Stimulated activated CD8-positive, alpha-beta memory T cell treated with anti-CD3 and anti-CD28 coated beads, Interleukin-15, amount 100 ng/mL, for 24 hours (primary cell): Measurements from ENCODE around the gene GLRA3.
"Not testable (repeated sequence)": the region's sequence is repeated elsewhere in the genome, so short reads cannot be mapped to it uniquely, and the experiment has no call there.

Experiments
- DNase-seq: peaks from one replicate; pipeline ENCODE4 v3.0.0-alpha.2; 2020; ENCODE audit warnings: low read depth

The GLRA3 gene

DNA sequence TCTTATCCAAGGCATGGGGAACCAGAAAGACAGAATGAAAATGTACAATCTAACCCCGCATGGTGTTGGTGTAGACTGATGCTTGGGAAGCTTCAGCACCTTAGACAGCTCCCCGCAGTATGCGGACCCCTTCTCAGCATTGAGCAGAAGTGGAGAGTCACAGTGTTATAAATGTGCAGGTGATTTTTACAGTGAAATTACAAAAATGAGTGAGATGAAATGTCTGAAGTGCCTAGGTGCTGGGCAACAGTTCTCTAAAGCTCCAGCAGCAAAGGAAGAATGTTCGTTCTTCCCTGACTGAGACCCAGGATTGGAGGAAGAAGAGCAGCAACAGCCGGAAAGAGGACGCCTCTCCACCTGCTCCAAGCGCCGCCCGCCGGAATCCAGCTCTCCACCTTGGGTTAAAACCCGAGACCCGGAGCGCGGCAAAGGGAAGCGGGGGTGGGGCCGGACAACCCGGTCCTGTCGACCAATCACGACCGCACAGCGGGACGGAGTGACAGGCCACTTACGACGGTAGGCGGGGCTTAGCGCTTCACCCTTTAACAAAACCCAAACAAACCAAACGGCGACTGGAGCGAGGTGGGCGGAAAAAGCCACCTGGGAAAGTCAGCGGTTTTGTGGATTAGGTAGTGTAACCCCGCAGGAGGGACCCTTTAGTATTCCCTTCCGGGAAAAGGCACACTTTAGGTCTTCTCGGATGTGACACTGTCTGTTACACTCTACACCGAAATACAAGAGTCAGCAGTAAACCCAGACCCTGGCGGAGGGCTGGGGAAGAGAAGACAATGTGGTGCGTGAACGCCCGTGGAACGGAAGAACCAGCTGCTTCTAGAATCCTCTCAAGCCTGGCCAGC is at the start of gene GLRA3:
Gene GLRA3, minus strand, starts transcription at position 403 of the 857 bp plus-strand sequence. CDS start 436 bp downstream, outside the sequence.
- no peak for DNase-seq

DNA sequence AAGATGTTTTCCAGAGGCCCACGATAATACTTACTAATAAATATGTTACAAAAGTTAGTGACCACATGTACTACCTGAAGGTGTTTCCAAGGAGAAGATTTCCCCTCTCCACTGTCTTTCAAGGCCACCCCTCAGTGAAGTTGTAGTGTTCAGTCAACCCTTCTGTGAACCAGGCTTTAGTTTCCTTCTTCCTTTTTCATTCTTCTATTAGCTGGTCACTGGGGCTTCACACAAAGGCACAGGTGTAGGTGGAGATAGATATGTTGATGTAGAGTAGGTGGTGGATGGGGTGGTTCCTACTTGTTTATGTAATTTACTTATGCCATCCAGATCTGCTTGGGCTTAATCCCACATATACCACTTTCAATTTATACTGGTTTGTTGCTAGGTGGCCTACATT is 45.9 kb upstream of the GLRA3 start:
- no peak for DNase-seq

DNA sequence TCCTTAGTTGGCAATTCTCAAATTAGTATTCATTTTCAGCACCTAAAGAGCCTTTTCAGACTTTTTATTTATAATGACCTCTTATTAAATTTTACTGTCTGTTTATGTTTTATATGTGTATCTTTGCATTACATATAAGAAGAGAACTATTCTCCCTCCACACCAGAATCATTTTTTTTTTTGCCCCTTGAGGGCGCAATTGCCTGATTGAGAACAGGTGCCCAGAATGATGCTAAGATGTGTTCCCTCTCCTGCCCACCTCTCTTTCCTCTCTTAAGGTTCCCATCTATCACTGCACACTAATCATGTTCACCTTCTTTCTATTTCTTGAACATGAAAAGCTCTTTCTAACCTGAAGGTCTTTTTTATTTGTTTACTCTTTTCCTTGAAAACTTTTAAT is 44.9 kb upstream of the GLRA3 start:
- no peak for DNase-seq

DNA sequence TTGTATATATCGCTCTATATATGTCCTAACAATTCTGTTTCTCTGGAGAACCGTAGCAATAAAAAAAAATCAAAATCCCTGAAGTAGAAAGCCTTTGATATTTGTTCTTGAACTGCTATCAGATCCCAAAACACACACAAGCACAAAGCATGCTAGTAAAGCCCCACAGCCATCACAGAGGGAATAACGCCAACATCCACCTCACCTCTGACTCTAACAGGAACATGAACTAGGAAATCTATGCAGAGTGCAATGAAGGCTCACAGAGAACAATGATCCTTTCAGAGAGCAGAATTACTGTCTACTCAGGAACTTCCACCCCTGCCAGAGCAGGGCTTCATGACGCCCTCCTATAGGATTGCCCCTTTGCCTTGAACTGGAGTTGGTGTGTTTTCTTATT is 44.1 kb upstream of the GLRA3 start:
- not testable (repeated sequence) for DNase-seq

DNA sequence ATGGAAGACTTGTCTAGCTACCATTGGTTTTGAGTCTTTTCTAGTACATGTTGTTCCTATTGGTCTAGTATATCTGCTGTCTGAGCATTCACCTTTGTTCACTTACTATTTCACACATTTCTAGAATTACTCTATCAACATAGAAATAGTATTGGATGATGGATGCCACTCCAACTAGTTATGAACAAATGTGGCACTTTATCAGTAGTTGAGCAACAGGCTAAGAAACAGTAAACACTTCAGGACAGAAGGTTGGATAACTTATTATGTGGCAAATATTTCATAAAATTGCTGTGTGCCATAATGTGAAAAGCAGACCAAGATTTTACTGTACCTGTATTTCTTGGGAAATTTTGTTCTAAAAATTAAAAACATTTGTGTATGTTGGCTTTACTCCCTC is 42.4 kb upstream of the GLRA3 start:
- no peak for DNase-seq

DNA sequence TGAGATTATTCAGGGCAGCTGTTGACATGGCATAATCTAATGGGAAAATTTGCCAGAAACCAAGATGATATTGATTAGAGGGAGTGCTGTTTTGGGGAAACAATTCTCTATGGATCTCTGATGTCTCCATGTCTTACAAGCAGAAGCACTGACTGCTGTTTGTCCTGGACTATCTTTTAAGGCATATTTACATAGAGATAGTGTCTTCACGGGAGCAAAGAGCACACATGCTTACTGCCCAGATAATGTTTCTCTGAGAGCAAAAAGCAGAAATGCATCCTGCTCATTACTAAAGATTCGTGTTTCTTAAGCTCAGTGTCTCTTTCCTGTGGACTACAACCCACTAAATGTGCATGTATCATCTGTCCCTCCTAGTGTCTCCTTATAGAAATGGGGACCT is 41.3 kb upstream of the GLRA3 start:
- DNase-seq: no peak

DNA sequence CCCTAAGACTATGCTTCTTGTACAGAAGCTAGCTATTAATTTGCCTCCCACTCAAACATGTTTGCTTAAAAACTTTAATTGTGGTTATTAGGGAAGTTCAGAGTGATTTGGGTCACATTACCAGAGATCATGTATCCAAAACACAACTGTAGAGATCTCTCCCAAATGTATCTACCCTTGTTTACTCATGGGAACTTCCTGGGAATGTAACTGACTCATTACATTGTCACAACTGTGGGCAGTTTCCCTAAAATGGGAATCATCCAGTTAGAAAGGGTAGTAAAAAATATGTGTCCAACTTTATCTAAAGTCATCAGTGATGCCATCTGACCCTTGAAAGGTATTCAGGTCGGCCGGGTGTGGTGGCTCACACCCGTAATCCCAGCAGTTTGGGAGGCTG is 40.3 kb upstream of the GLRA3 start:
- DNase-seq: no peak

DNA sequence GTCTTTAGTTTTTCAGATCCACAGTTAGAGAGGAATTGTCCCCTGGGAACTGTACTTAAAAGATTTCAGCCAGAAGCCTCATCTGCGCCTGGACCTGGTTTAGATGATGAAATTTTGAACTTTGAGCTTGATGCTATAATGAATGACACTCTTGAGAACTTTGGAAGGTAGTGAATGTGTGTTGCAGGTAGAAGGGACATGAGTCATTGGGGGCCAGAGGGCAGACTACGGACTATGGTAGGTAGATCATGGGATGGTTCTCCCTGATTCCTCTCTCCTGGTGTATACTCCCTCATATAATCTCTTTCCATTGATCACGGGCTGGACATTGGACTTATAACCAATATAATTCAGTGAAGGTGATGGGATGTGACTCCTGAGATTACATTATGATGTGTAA is 38.9 kb upstream of the GLRA3 start:
- no peak for DNase-seq

DNA sequence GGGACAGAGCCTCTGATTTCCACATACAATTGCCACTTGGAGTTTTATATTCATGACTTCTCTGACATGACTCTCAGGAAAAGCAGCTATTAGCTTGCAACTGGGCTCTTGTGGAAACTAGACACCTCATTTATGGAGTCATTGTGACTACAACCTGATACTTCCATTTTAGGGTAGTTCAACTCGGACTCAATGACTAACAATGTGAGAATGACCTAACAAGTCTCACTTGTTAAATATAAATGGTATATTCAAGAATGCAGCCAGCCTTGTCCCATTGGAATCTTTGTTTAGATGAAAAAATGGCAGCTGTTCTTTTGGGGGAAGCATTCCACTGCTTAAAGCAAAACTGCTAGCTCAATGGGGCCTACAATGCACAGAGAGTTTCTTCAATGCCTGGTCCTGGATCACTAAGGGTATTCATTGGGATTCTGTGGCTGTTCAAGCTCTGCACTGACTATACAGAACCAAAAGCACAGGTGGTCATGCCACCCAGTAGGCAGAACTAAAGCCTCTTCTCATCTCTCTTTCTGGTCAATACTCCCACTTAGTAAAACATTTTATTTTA is 36.5 kb upstream of the GLRA3 start:
- DNase-seq: no peak

DNA sequence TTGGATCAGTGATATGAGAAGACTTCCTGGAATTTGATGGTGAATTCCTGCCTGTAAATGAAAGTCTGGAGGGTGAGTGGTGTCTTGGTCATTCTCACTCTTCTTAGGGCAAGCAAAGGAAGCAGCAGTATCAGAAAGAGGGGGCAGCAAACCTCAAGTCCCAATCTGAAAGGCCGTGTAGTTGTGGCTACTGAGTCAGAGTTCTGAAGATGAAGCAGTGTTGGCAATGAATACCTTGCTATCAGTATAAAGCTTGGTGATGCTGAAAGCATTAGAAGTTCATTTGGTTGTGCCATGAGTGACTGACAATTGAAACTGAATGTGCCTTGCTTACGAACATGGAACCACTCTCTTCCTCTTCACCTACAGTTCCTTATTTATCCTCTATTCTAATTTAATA is 35.0 kb upstream of the GLRA3 start:
- DNase-seq: no peak

DNA sequence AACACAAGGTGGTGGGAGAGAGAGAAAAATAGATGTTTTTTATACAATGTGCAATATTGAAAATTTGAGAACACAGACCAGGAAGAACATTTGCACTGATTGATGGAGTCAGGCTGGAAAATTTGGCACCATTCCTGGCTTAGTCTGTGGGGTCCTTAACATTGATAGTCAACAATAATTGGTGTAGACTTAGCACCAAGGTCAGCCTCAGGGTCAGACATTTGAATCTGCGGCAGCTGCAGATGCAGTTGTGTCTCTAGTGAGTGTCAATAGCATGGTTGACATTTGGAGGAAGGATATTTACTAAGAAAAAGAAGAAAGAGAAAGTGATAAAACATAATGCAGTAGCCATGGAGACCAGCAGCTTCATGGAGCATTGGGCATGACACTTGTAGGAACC is 31.5 kb upstream of the GLRA3 start:
- no peak for DNase-seq

DNA sequence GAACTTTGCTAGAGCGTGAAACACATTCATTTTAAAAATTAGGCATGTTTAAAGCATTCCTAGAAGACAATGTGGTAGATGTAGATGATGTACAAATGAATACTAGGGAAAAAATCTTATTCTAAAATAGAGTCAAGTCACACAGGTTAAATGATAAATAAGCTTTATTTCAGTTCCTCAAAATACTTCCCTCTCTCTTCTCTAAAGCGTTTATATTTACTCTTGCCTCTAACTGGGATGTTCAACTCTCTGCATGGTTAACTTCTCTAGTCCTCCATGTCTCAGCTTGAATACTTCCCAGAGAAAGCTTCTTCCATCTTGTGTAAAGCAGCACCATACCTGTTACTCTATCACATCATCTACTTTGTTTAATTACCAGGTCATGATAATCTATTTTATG is 30.9 kb upstream of the GLRA3 start:
- DNase-seq: no peak

DNA sequence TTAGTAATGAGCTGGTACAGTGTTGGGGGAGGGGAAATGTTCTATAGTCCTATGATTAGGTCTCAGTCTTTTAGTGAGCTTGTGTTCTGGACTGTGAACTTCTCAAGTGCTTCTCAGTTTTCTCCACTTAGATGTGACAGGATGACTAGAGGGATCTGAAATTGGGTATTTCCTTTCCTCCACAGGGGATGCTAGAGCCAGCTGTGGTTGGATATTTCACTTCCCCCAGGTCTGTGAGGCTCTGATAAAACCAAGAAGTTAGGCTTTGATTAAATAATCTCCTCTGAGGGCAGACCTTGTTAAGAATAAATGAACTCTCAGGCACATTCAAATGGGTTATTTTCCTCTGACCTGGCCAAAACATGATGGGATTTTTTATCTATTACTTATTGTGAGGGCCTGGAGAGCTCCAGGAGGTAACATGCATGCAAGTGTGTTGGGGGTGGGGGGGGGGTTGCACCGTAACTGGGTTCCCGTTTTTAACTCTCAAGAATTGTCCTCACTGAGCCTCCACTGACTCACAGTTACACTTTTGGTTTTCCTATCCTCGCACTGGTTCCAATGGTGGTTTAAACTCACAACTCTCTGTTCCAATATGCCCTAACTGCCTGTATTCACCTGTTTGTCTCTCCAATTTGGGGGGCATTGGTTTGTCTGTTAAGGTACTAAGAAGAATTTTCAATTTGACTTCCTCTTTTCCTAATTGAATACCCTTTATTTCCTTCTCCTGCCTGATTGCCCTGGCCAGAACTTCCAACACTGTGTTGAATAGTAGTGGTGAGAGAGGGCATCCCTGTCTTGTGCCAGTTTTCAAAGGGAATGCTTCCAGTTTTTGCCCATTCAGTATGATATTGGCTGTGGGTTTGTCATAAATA is 28.1 kb upstream of the GLRA3 start:
- no peak for DNase-seq

DNA sequence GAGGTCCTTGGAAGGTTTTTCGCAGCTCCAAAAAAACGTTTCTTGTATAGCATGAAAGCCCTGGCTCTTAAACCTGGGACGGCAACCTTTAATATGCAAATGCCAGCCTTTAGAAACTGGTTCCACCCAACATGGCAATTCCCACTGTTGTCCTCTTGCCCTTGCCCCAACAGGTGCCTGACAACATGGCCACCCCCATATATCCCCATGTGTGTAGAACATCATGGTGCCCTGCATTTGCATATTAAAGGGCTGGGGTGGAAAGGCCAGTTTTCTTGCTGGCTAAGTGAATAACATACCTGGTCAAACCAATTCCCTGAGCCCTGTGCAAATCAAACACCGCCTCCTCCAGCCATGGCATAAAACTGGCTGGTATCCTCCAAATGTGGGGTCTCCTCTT is 26.0 kb upstream of the GLRA3 start:
- no peak for DNase-seq

DNA sequence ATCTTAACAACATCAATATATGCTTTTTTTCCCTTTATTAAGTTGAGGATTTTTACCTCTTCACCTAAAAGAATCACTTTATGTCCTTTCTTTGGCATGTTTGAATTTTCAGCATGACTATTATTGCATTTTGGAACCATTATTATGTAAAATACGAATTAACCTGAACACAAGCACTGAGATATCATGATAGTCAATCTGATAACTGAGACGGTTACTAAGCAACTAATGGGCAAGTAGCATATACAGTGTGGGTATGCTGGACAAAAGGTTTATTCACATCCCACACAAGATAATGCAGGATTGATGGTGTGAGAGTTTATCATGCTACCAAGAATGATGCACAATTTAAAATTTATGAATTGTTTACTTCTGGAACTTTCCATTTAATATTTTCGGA is 24.6 kb upstream of the GLRA3 start:
- no peak for DNase-seq

DNA sequence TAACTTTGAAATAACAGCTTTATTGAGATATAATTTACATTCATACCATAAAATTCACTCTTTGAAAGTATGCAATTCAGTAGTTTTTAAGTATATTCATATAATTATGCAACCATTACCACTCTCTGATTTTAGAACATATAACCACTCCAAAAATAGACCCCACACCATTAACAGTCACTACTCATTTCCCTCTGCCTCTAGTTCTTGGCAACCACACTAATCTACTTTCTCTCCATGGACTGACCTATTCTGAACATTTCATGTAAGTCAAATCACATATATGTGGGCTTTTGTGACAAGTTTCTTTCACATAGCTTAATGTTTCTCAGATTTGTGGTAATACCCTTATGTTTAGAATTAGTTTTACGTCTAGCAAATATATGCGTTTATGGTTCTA is 19.5 kb upstream of the GLRA3 start:
- no peak for DNase-seq

DNA sequence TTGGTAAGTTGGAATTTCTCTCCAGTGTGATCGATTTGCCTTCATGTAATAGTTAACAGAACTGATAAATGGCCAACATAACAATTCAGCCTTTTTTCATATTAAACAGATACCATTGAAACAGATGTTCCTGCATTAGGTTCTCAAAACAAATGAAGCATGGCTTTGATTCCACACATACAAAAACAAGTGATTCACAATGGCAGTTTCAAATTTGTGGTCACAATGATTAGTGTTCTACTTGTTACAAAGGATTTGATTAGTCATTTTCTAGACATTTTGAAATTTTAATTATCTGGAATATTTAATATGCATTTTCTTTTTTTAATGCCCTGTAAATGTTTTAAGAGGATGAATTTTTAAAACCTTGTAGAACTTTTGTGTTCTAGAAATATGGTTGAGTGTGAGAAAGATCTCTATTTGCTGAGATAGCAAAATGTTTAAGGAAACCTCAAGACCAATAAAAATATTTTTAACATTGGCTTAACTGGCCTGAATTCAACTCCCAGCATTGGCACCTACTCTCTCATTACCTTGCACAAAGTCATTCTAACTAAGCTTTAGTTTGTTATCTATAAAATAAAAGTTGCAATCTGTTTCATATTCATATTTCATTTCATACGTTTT is 18.9 kb upstream of the GLRA3 start:
- DNase-seq: no peak

DNA sequence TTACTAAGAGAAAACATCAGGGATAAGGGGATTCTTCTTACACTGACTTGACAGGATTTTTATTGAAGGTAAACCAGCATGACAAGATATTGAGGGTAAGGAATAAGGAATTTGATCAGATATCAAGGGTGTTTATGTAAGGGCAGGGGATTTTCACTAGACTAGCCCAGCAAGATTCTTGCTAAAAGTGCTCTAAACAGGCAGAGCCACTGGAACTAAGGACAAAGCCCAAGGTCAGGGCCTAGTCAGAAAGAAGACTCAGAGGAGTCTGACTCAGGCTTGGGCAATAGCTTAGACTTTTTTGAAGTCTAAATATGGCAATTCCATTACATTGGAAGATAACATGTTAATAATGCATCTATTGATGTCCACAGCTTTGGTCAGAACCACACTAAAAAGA is 6.5 kb upstream of the GLRA3 start:
- no peak for DNase-seq

DNA sequence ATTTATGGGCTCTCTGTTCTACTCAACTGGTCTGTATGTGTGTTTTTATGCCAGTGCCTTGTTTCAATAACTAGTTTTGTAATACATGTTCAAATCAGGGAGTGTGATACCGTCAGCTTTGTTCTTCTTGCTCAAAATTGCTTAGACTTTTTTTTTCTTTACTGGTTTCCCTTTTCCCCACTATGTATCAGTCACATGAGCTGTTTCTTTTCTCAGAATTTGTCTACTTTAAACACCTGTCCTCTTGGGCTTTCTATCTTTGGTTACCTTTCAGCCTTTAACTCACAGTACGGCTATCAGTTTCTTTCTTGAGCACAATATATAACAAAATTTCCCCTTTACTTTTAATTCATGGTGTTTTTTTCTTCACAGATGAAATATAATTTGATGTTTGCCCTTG is 5.4 kb upstream of the GLRA3 start:
- no peak for DNase-seq

DNA sequence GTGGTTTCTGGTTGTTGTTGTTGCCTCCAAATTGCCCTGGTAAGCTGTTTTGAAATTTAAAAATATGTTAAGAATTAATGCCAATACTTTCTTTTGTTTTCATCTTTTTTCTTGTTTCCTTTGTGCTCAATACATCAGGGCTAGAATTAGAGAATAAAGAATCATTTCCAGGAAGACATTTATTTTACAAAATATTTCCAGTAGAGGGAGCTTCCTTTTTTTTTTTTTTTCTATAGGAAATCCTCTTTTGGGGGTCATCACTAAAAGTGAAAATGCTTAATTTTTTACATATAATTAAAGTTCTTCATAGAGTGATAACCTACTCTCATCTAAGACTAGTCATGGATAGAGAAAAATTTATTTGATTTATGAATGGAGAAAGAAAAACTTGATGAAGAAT is 2.4 kb downstream of the GLRA3 start:
- DNase-seq: no peak

DNA sequence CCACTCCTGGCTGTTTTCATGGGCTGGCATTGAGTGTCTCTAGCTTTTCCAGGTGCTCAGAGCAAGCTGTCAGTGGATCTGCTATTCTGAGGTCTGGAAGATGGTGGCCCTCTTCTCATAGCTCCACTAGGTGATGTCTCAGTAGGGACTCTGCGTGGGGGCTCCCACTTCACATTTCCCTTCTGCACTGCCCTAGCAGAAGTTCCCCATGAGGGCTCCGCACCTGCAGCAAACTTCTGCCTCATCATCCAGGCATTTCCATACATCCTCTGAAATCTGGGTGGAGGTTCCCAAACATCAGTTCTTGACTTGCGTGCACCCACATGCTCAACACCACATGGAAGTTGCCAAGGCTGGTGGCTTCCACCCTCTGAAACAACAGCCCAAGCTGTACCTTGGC is 13.8 kb downstream of the GLRA3 start:
- no peak for DNase-seq

DNA sequence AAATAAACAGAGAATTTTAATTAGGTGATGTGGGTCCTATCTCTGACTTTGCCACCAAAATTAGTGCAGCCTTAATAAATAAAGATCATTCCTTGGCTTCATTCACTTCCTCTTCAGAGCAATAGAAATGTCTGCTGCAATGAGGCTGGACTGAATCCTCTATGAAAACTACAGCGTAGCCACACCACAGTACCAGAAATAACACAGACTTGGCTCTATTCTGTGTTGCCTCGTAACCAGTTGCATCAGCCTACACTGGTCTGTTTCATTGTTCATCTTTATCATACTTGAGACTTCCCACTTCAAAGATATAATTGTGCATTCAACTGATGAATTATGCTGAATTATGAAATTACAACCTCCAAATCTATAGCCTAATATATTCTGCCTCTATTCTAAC is 15.8 kb downstream of the GLRA3 start:
- DNase-seq: no peak

DNA sequence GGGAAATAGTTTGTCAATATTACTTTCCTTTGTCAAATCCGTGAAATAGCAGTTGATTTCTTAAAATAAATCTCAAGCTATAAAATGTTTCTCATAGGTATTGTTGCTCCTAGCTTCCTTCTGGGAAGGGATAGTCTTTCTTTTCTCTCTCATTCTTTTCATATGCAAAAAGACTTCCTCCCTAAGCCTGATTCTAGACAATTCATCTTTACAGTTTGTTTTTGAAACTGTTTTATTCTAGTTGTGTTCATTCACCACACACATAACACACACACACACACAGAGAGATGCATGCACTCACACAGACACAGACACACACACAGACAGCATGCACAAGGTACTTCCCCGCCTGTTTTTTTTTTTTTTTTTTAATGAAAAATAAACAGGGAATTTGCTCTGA is 18.2 kb downstream of the GLRA3 start:
- no peak for DNase-seq
